ENCODE measurements around the gene METTL23. TPM values are rescaled to one million over a fixed set of nuclear protein-coding genes. Genes with fewer than 3 reads are reported as not detected.
"Not testable (repeated sequence)": the region's sequence is repeated elsewhere in the genome, so short reads cannot be mapped to it uniquely, and the experiment has no call there.

Gene METTL23
- total RNA-seq, 1 experiment from 2014 or later = 43.4 TPM

DNA sequence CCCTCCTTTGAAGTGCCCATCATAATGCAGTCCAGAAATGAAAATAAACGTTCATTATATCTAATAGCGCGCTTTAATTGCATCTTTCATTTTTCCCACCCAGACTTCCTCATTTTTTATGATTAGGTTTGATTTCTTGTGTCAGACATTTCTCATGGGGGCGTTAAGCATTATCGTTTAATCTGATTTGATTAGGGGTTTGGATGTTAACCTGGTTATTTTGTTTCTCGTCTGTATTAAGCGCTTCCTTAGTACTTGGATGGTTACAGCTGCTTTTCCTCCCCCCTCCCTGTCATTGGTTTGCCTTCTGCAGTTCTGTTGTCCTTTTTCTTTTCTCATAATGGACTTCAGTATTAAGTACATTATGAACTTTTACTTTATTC, 11.8 kb downstream of the METTL23 start:
- Histone ChIP-seq H3K9me3 (ENCODE audit: low read length) (no peaks in the 10 kb centered on the region), H3K9ac (ENCODE audit: low read length) (peak overlapping the region; percentile 87), H3K36me3 (ENCODE audit: insufficient read depth, low read length) (peaks cover 34% of the 10 kb centered on the region), H4K20me1 (ENCODE audit: insufficient read depth, low read depth, low read length) (peaks cover 17% of the 10 kb centered on the region), H2AFZ (ENCODE audit: low read length) (peak overlapping the region; percentile 70; the same call in 1 of the 2 replicates), H3K4me1 (ENCODE audit: low read length) (peaks cover 39% of the 10 kb centered on the region), H3K27me3 (ENCODE audit: low read length) (no peaks in the 10 kb centered on the region), H3K4me3 (ENCODE audit: low read length) (peak overlapping the region; percentile 87), H3K9me2 (replicated peaks; ENCODE audit: insufficient read depth, low read length) (no peaks in the 10 kb centered on the region), H3K79me2 (ENCODE audit: low read length) (peaks cover 39% of the 10 kb centered on the region), H3K4me2 (ENCODE audit: low read depth, low read length, poor library complexity, severe bottlenecking) (peak overlapping the region; percentile 94), H3K27ac (ENCODE audit: low read length) (peak overlapping the region; percentile 81)
- peak; percentile 52 for DNase-seq

DNA sequence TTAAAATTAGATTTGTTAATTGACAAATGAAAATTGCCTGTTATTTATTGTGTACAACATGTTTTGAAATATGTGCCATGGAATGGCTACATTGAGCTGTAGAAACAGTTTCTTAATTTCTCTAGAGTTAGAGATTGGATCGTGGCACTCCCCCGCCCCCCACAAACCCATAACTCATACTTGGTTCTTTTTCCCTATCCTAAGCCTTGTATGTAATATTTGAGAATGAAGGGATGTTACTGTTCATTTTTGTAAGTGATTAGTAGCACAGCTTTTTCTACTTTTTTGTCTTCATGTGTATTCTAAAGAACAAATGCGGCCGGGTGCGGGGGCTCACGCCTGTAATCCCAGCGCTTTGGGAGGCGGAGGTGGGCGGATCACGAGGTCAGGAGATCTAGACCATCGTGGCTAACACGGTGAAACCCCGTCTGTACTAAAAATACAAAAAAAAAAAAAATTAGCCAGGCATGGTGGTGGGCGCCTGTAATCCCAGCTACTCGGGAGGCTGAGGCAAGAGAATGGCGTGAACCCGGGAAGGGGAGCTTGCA, 13.0 kb downstream of the METTL23 start:
- H3K27ac ChIP-seq (ENCODE audit: low read length); H3K9me3 ChIP-seq (ENCODE audit: low read length); H3K9me2 ChIP-seq (replicated peaks; ENCODE audit: insufficient read depth, low read length); H3K27me3 ChIP-seq (ENCODE audit: low read length); H2AFZ ChIP-seq (ENCODE audit: low read length): not testable (repeated sequence)
- H3K4me2 ChIP-seq (ENCODE audit: low read depth, low read length, poor library complexity, severe bottlenecking) = peak overlapping the region; percentile 94
- H3K79me2 ChIP-seq (ENCODE audit: low read length) = peaks cover 39% of the 10 kb centered on the region
- H3K36me3 ChIP-seq (ENCODE audit: insufficient read depth, low read length) = peaks cover 25% of the 10 kb centered on the region
- peaks cover 27% of the 10 kb centered on the region for H3K4me1 ChIP-seq (ENCODE audit: low read length)
- DNase-seq = peak; percentile 30
- H4K20me1 ChIP-seq (ENCODE audit: insufficient read depth, low read depth, low read length) = peaks cover 11% of the 10 kb centered on the region
- H3K4me3 ChIP-seq (ENCODE audit: low read length) = 0 out of 2 replicates have a peak overlapping the region, but pooled peaks have one; percentile 87
- H3K9ac ChIP-seq (ENCODE audit: low read length) = peak overlapping the region; percentile 87; the same call in 1 of the 2 replicates

- Histone ChIP-seq H3K9ac (ENCODE audit: low read length) (no peak overlapping the region), H3K4me3 (ENCODE audit: low read length) (no peak overlapping the region), H2AFZ (ENCODE audit: low read length) (no peak overlapping the region), H3K4me2 (ENCODE audit: low read depth, low read length, poor library complexity, severe bottlenecking) (no peak overlapping the region), H3K27ac (ENCODE audit: low read length) (no peak overlapping the region), H3K9me2 (replicated peaks; ENCODE audit: insufficient read depth, low read length) (no peaks in the 10 kb centered on the region), H4K20me1 (ENCODE audit: insufficient read depth, low read depth, low read length) (peaks cover 9% of the 10 kb centered on the region), H3K27me3 (ENCODE audit: low read length) (no peaks in the 10 kb centered on the region), H3K79me2 (ENCODE audit: low read length) (peaks cover 30% of the 10 kb centered on the region), H3K9me3 (ENCODE audit: low read length) (no peaks in the 10 kb centered on the region), H3K4me1 (ENCODE audit: low read length) (peaks cover 18% of the 10 kb centered on the region), H3K36me3 (ENCODE audit: insufficient read depth, low read length) (peaks cover 25% of the 10 kb centered on the region)
- DNase-seq = peak; percentile 36
Observed at GRCh38 chr17:76740329-76741118, 13.9 kb downstream of the METTL23 start.

GRCh38 chr17:76742958-76743357, 16.3 kb downstream of the METTL23 start:
- H3K4me3 ChIP-seq (ENCODE audit: low read length) = no peak overlapping the region
- H3K27ac ChIP-seq (ENCODE audit: low read length) = no peak overlapping the region
- no peaks in the 10 kb centered on the region for H4K20me1 ChIP-seq (ENCODE audit: insufficient read depth, low read depth, low read length)
- no peaks in the 10 kb centered on the region for H3K9me2 ChIP-seq (replicated peaks; ENCODE audit: insufficient read depth, low read length)
- no peak overlapping the region for H3K4me2 ChIP-seq (ENCODE audit: low read depth, low read length, poor library complexity, severe bottlenecking)
- H2AFZ ChIP-seq (ENCODE audit: low read length) = no peak overlapping the region
- peaks cover 15% of the 10 kb centered on the region for H3K4me1 ChIP-seq (ENCODE audit: low read length)
- no peaks in the 10 kb centered on the region for H3K27me3 ChIP-seq (ENCODE audit: low read length)
- H3K79me2 ChIP-seq (ENCODE audit: low read length) = peaks cover 14% of the 10 kb centered on the region
- H3K36me3 ChIP-seq (ENCODE audit: insufficient read depth, low read length) = peaks cover 18% of the 10 kb centered on the region
- DNase-seq = peak; percentile 32
- H3K9me3 ChIP-seq (ENCODE audit: low read length) = no peaks in the 10 kb centered on the region
- no peak overlapping the region for H3K9ac ChIP-seq (ENCODE audit: low read length)

- H3K79me2 ChIP-seq (ENCODE audit: low read length) = no peaks in the 10 kb centered on the region
- H3K36me3 ChIP-seq (ENCODE audit: insufficient read depth, low read length) = peaks cover 20% of the 10 kb centered on the region
- no peak overlapping the region for H3K4me2 ChIP-seq (ENCODE audit: low read depth, low read length, poor library complexity, severe bottlenecking)
- H3K27ac ChIP-seq (ENCODE audit: low read length) = no peak overlapping the region
- no peak overlapping the region for H2AFZ ChIP-seq (ENCODE audit: low read length)
- no peaks in the 10 kb centered on the region for H3K27me3 ChIP-seq (ENCODE audit: low read length)
- H3K9ac ChIP-seq (ENCODE audit: low read length) = no peak overlapping the region
- no peak for DNase-seq
- no peaks in the 10 kb centered on the region for H3K9me3 ChIP-seq (ENCODE audit: low read length)
- no peak overlapping the region for H3K4me3 ChIP-seq (ENCODE audit: low read length)
- no peaks in the 10 kb centered on the region for H3K9me2 ChIP-seq (replicated peaks; ENCODE audit: insufficient read depth, low read length)
- H3K4me1 ChIP-seq (ENCODE audit: low read length) = peaks cover 4% of the 10 kb centered on the region; the same call in 1 of the 2 replicates
- no peaks in the 10 kb centered on the region for H4K20me1 ChIP-seq (ENCODE audit: insufficient read depth, low read depth, low read length)
Observed at GRCh38 chr17:76744747-76745146, 18.1 kb downstream of the METTL23 start.

GRCh38 chr17:76745785-76746184, 19.1 kb downstream of the METTL23 start:
- H3K9ac ChIP-seq (ENCODE audit: low read length); H3K9me2 ChIP-seq (replicated peaks; ENCODE audit: insufficient read depth, low read length); H3K27me3 ChIP-seq (ENCODE audit: low read length); DNase-seq; H3K79me2 ChIP-seq (ENCODE audit: low read length); H4K20me1 ChIP-seq (ENCODE audit: insufficient read depth, low read depth, low read length); H3K4me3 ChIP-seq (ENCODE audit: low read length); H3K4me2 ChIP-seq (ENCODE audit: low read depth, low read length, poor library complexity, severe bottlenecking); H3K4me1 ChIP-seq (ENCODE audit: low read length); H3K9me3 ChIP-seq (ENCODE audit: low read length); H2AFZ ChIP-seq (ENCODE audit: low read length); H3K27ac ChIP-seq (ENCODE audit: low read length): not testable (repeated sequence)
- peaks cover 20% of the 10 kb centered on the region for H3K36me3 ChIP-seq (ENCODE audit: insufficient read depth, low read length)

- H3K27me3 ChIP-seq (ENCODE audit: low read length) = no peaks in the 10 kb centered on the region
- H3K4me3 ChIP-seq (ENCODE audit: low read length) = no peak overlapping the region
- peak; percentile 15 for DNase-seq
- H3K9ac ChIP-seq (ENCODE audit: low read length) = no peak overlapping the region
- no peak overlapping the region for H3K4me2 ChIP-seq (ENCODE audit: low read depth, low read length, poor library complexity, severe bottlenecking)
- H3K79me2 ChIP-seq (ENCODE audit: low read length) = no peaks in the 10 kb centered on the region
- H3K36me3 ChIP-seq (ENCODE audit: insufficient read depth, low read length) = peaks cover 20% of the 10 kb centered on the region
- no peaks in the 10 kb centered on the region for H3K9me3 ChIP-seq (ENCODE audit: low read length)
- no peaks in the 10 kb centered on the region for H4K20me1 ChIP-seq (ENCODE audit: insufficient read depth, low read depth, low read length)
- H3K4me1 ChIP-seq (ENCODE audit: low read length) = no peaks in the 10 kb centered on the region
- no peak overlapping the region for H2AFZ ChIP-seq (ENCODE audit: low read length)
- H3K9me2 ChIP-seq (replicated peaks; ENCODE audit: insufficient read depth, low read length) = no peaks in the 10 kb centered on the region
- H3K27ac ChIP-seq (ENCODE audit: low read length) = no peak overlapping the region
Observed at GRCh38 chr17:76747716-76748363, 21.2 kb downstream of the METTL23 start.

DNA sequence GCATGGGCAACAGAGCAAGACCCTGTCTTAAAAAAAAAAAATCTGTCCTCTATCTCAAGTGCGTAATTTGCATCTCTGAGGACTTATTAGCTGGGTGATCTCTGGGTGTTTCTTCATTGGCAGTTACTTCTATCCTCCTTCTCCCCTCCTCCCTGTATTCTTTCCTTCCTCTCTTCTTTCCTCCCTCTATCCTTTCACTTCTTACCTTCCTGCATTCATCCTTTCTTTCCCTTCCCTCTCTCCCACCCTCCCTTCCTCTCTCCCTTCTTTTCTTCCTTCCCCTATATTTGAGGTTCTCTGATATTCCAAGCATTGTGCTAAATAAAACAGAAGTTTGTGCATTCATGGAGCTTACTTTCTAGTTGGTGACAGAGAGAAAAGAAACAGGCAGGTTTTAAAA, 22.0 kb downstream of the METTL23 start:
- no peaks in the 10 kb centered on the region for H3K79me2 ChIP-seq (ENCODE audit: low read length)
- peaks cover 20% of the 10 kb centered on the region for H3K36me3 ChIP-seq (ENCODE audit: insufficient read depth, low read length)
- H3K9me3 ChIP-seq (ENCODE audit: low read length) = no peaks in the 10 kb centered on the region
- no peak for DNase-seq
- H3K27me3 ChIP-seq (ENCODE audit: low read length) = no peaks in the 10 kb centered on the region
- H3K27ac ChIP-seq (ENCODE audit: low read length) = no peak overlapping the region
- H3K4me3 ChIP-seq (ENCODE audit: low read length) = no peak overlapping the region
- H3K9me2 ChIP-seq (replicated peaks; ENCODE audit: insufficient read depth, low read length) = no peaks in the 10 kb centered on the region
- no peaks in the 10 kb centered on the region for H3K4me1 ChIP-seq (ENCODE audit: low read length)
- no peaks in the 10 kb centered on the region for H4K20me1 ChIP-seq (ENCODE audit: insufficient read depth, low read depth, low read length)
- H2AFZ ChIP-seq (ENCODE audit: low read length) = no peak overlapping the region
- no peak overlapping the region for H3K4me2 ChIP-seq (ENCODE audit: low read depth, low read length, poor library complexity, severe bottlenecking)
- no peak overlapping the region for H3K9ac ChIP-seq (ENCODE audit: low read length)

Data from Karpas-422 (cell line).